Heart left ventricle (tissue), 13 donors: ENCODE data around the gene ATF6B.

Experiments used
- CTCF ChIP-seq, 12 donors: fragments of 200-600 bp; sonication (generic) in 4 of 12; IDR thresholded peaks; one replicate each; pipeline versions ENCODE4 v1.5.0 to v1.8.0; 2018 to 2022; ENCODE audit warnings: antibody characterized with exemption in 12 of 12, mild to moderate bottlenecking in 5 of 12
- POLR2A ChIP-seq, 2 donors: fragments of 450-650 bp; IDR thresholded peaks; one replicate each; pipeline ENCODE4 v1.6.1; 2017; ENCODE audit warnings: antibody characterized with exemption in 2 of 2, mild to moderate bottlenecking in 2 of 2, moderate library complexity in 2 of 2
- donor health status: ischemic (EF 13 %, LVEDD 7.1; RV severe dilation, severe dysfunction).
- donor health status: DM: no; HTN: yes; CAD: no.
- donor health status: DM: no; HTN: no; CAD: no.
- donor health status: ischemic (EF 25% LVEDD 6.9; RV normal size, moderate dysfunction).
- donor health status: ischemic (EF 25% LVEDD 5.7; RV mildly dilated, moderate dysfunction).
- donor health status: ischemic (EF 35%, LVEDD 5.7; RV mildly dilated, moderate dysfunction).
- donor health status: nonischemic (EF 11% LVEDD 7.7; RV severe dilation, severe dysfunction).
- donor health status: DM: yes; HTN: yes; CAD: no.
- donor health status: PGD.
- donor health status: ischemic (EF 29% LVEDD 5.4; RV normal size, mild dysfunction).
- donor health status: nonischemic (EF 23%, LVEDD 6.1; RV moderate dilation, normal function).

DNA sequence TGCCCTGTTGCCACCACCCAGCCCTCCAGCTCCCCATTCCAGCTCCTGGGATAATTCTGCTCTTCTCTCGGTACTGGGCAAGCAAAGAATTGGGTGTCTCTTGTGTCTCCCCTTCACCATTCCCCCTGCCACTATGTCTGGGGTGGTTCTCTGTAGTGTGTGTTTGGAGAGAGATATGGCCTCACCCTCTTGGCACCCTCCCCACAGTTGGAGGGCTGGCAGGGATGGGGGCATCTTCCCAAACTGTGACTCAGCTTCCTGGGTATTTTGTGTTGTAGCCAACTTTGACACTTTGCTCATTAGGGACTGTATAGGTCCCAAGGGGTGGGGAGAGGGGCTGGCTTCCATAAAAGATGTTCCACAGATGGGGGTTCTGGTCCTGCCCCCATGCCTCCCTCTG lies 20.6 kb downstream of the ATF6B start:
- TF ChIP-seq CTCF (IDR thresholded peaks at IDR 0.05): no peak
- no peak for TF ChIP-seq POLR2A (IDR thresholded peaks at IDR 0.05)
